Spleen (tissue), 13 donors: ENCODE results near the gene PCED1B. TPM values are rescaled to one million over a fixed set of nuclear protein-coding genes. Genes with fewer than 3 reads are reported as not detected.

Experiments used
- DNase-seq: peaks from one replicate; pipeline ENCODE4 v3.0.0-alpha.2; 2020
- H3K27ac ChIP-seq, 8 donors: fragments of 200-600 bp; sonication (generic) in 7 of 8; 1 replicate in 4 of 8; 2 replicates in 4 of 8; pipeline versions ENCODE4 v1.5.0 to v1.8.0; 2016 to 2021; ENCODE audit warnings: inconsistent platforms in 4 of 8, mild to moderate bottlenecking in 4 of 8, moderate library complexity in 1 of 8
- H3K27me3 ChIP-seq, 7 donors: fragments of 200-600 bp; sonication (generic) in 6 of 7; replicated peaks in 1 of 7; 1 replicate in 4 of 7; 2 replicates in 3 of 7; pipeline versions ENCODE4 v1.5.0 to v1.8.0; 2016 to 2021; ENCODE audit warnings: inconsistent platforms in 3 of 7, mild to moderate bottlenecking in 1 of 7
- H3K36me3 ChIP-seq, 6 donors: fragments of 200-600 bp; sonication (generic) in 5 of 6; 1 replicate in 4 of 6; 2 replicates in 2 of 6; pipeline versions ENCODE4 v1.5.0 to v1.8.0; 2016 to 2021; ENCODE audit warnings: inconsistent platforms in 2 of 6
- H3K4me1 ChIP-seq, 6 donors: fragments of 200-600 bp; sonication (generic) in 5 of 6; 1 replicate in 3 of 6; 2 replicates in 3 of 6; pipeline versions ENCODE4 v1.5.0 to v1.8.0; 2016 to 2021; ENCODE audit warnings: inconsistent platforms in 3 of 6
- H3K4me3 ChIP-seq, 8 donors: fragments of 200-600 bp; sonication (generic) in 7 of 8; 1 replicate in 4 of 8; 2 replicates in 4 of 8; pipeline versions ENCODE4 v1.5.0 to v1.8.0; 2016 to 2021; ENCODE audit warnings: inconsistent platforms in 4 of 8, mild to moderate bottlenecking in 4 of 8, moderate library complexity in 2 of 8
- H3K9me3 ChIP-seq, 8 donors: fragments of 200-600 bp; sonication (generic) in 7 of 8; 1 replicate in 4 of 8; 2 replicates in 4 of 8; pipeline versions ENCODE4 v1.5.0 to v1.8.0; 2016 to 2021; ENCODE audit warnings: inconsistent platforms in 4 of 8
- CTCF ChIP-seq, 11 experiments: fragments of 200-600 bp in 7 of 11; fragments of 450-650 bp in 4 of 11; sonication (generic) in 4 of 11; IDR thresholded peaks in 8 of 11; conservative IDR thresholded peaks in 3 of 11; 1 replicate in 7 of 11; 2 replicates in 4 of 11; pipeline versions ENCODE4 v1.4.0 to v1.8.0; 2016 to 2021; ENCODE audit warnings: antibody characterized with exemption in 11 of 11, inconsistent platforms in 4 of 11, mild to moderate bottlenecking in 1 of 11
- POLR2A ChIP-seq, 3 donors: fragments of 450-650 bp; IDR thresholded peaks; one replicate each; pipeline ENCODE4 v1.5.1; 2017; ENCODE audit warnings: antibody characterized with exemption in 3 of 3, mild to moderate bottlenecking in 1 of 3
- POLR2AphosphoS5 ChIP-seq, 3 donors: sonication (generic); formaldehyde crosslinking; IDR thresholded peaks; one replicate each; pipeline ENCODE4 v1.5.1; 2017; ENCODE audit warnings: antibody characterized with exemption in 3 of 3
- WGBS, 5 donors: extraction: QIAGEN DNeasy Blood & Tissue Kit in 3 of 5; methylation state at CpG; one replicate each; pipeline versions ENCODE4 v1.1.5 to v1.1.7; 2013 to 2018; 5-methylcytosine and 5-hydroxymethylcytosine counted together
- intact Hi-C: fragments of 100-400 bp; cut with DNase I; formaldehyde crosslinking; loops from one replicate; pipeline ENCODE4 v1.15.0; 2023; ENCODE audit warnings: low total_unique reads
- long read RNA-seq, 2 donors: transcript quantifications; one replicate each; lab custom pipeline, GENCODE V29; 2026
- polyA plus RNA-seq, 3 donors: library from polyadenylated mRNA; stranded (reverse); fragments of 200-250 nt; gene quantifications; one replicate each; pipeline ENCODE4 v1.2.1, GENCODE V29; 2013
- total RNA-seq, 7 donors: library from RNA; depleted of rRNA in 3 of 7; stranded (reverse); fragments of >200 nt in 3 of 7; fragmentation: NEBNext Ultra II Directional in 4 of 7; extraction: Animal tissue kit (Norgen Biotek cat#: 25700) in 4 of 7; gene quantifications; one replicate each; pipeline versions ENCODE4 v1.1.0 to v1.2.1, GENCODE V29; 2016 to 2021
- donor health status: healthy with polysubstance abuse.
- donor health status: DM: no; HTN: no; CAD: no; lungs with moderate emphysema.
- donor health status: DM: no; HTN: no; CAD: no.
- donor health status: Bipolar disorder and iron deficiency.
- donor health status: healthy.
- donor health status: DM: no; HTN: no; CAD: no.
- donor health status: DM: yes; HTN: yes; CAD: no.

The PCED1B gene
- 10 to 100 TPM; 18.7 to 34.5 (median 27.9) TPM for total RNA-seq
- polyA plus RNA-seq = 10 to 100 TPM; 15.3 to 26.8 (median 22.1) TPM
- long read RNA-seq, donor 1, partial matches to known transcripts = 0 of 12 reads
- long read RNA-seq, donor 1, other reads (novel, unspliced or antisense) = 10 of 12 reads
- long read RNA-seq, donor 2 = 0 reads

GRCh38 chr12:47079468-47079980, at the start of gene PCED1B, which contains the start of gene AMIGO2:
TSS of gene PCED1B (plus strand) at chr12:47079621. CDS start at chr12:47235064, 155,443 bp downstream.
TSS of gene AMIGO2 (minus strand) at chr12:47079959. CDS start at chr12:47079002, 957 bp downstream.
- H3K9me3 ChIP-seq = no peaks in the 10 kb centered on the region
- H3K36me3 ChIP-seq = no peaks in the 10 kb centered on the region
- TF ChIP-seq POLR2A (IDR thresholded peaks at IDR 0.05) (no peak), POLR2AphosphoS5 (IDR thresholded peaks at IDR 0.05) (peak; percentile 60 to 76 (median 62)), CTCF (IDR thresholded peaks at IDR 0.05 in 8 of 11, conservative IDR thresholded peaks at IDR 0.05 in 3 of 11) (peak in 5 of 11 experiments; percentile 16 to 34 (median 27))
- H3K4me3 ChIP-seq = peak within 1 kb of the TSS; percentile 59 to 95 (median 74)
- intact Hi-C loops = no loop called here
- peak; percentile 94 for DNase-seq
- 0 to 1% (median 0%) methylated on average over 21 to 58 of the region's 58 CpGs for WGBS, 5 donors
- H3K27ac ChIP-seq = peak within 1 kb of the TSS; percentile 81 to 96 (median 90)
- H3K27me3 ChIP-seq = no peaks in the 10 kb centered on the region
- peaks cover 35 to 72% (median 62%) of the 10 kb centered on the region in 6 donors for H3K4me1 ChIP-seq

- intact Hi-C loops = loop anchor here (5.0 kb wide), 2 partner anchors 372 to 657 kb away; no protein-coding TSS in a partner anchor
- Histone ChIP-seq H3K27ac (no peak overlapping the region), H3K4me3 (no peak overlapping the region), H3K27me3 (no peaks in the 10 kb centered on the region), H3K4me1 (peaks cover 0 to 15% (median 6%) of the 10 kb centered on the region in 6 donors), H3K36me3 (no peaks in the 10 kb centered on the region), H3K9me3 (no peaks in the 10 kb centered on the region)
- TF ChIP-seq POLR2A (IDR thresholded peaks at IDR 0.05) (no peak), POLR2AphosphoS5 (IDR thresholded peaks at IDR 0.05) (no peak), CTCF (IDR thresholded peaks at IDR 0.05 in 8 of 11, conservative IDR thresholded peaks at IDR 0.05 in 3 of 11) (no peak)
- 88 to 98% (median 95%) methylated on average over 2 of the region's 2 CpGs for WGBS, 5 donors
- no peak for DNase-seq
These were observed 49.5 kb upstream of the PCED1B start for GRCh38 chr12:47029903-47030302.

- Histone ChIP-seq H3K36me3 (no peaks in the 10 kb centered on the region), H3K27ac (peak overlapping the region in 1 of 8 donors; percentile 1), H3K4me3 (no peak overlapping the region), H3K9me3 (no peaks in the 10 kb centered on the region), H3K4me1 (peaks cover 0 to 15% (median 6%) of the 10 kb centered on the region in 6 donors), H3K27me3 (no peaks in the 10 kb centered on the region)
- intact Hi-C loops = loop anchor here (5.0 kb wide), 2 partner anchors 370 to 655 kb away; no protein-coding TSS in a partner anchor
- WGBS, 5 donors = 2 to 4% (median 3%) methylated on average over 1 of the region's 1 CpG
- TF ChIP-seq POLR2A (IDR thresholded peaks at IDR 0.05) = no peak
- TF ChIP-seq CTCF (IDR thresholded peaks at IDR 0.05 in 8 of 11, conservative IDR thresholded peaks at IDR 0.05 in 3 of 11) = peak in 10 of 11 experiments; percentile 24 to 80 (median 64)
- TF ChIP-seq POLR2AphosphoS5 (IDR thresholded peaks at IDR 0.05) = no peak
- no peak for DNase-seq
These were observed 46.8 kb upstream of the PCED1B start for GRCh38 chr12:47032644-47033043.

GRCh38 chr12:47033081-47033480, 46.3 kb upstream of the PCED1B start:
- Histone ChIP-seq H3K4me1 (peaks cover 0 to 15% (median 6%) of the 10 kb centered on the region in 6 donors), H3K9me3 (no peaks in the 10 kb centered on the region), H3K4me3 (no peak overlapping the region), H3K27ac (peak overlapping the region in 1 of 8 donors; percentile 1), H3K36me3 (no peaks in the 10 kb centered on the region), H3K27me3 (no peaks in the 10 kb centered on the region)
- no peak for TF ChIP-seq CTCF (IDR thresholded peaks at IDR 0.05 in 8 of 11, conservative IDR thresholded peaks at IDR 0.05 in 3 of 11)
- TF ChIP-seq POLR2AphosphoS5 (IDR thresholded peaks at IDR 0.05) = no peak
- TF ChIP-seq POLR2A (IDR thresholded peaks at IDR 0.05) = no peak
- intact Hi-C loops = loop anchor here (5.0 kb wide), 2 partner anchors 369 to 654 kb away; no protein-coding TSS in a partner anchor
- no peak for DNase-seq
- WGBS, 5 donors = 57 to 80% (median 66%) methylated on average over 5 of the region's 5 CpGs
